Fibroblast of mammary gland (primary cell): ENCODE measurements around the gene STAB2.

Source experiments
- DNase-seq: peaks from one replicate; pipeline ENCODE4 v3.0.0-alpha.2; 2010; ENCODE audit warnings: low read depth
- H3K4me3 ChIP-seq: 2 replicates; pipeline ENCODE4 v1.5.1; 2011; ENCODE audit warnings: low read depth, mild to moderate bottlenecking, low read length, moderate library complexity; ENCODE audit not compliant: control insufficient read depth
- CTCF ChIP-seq: conservative IDR thresholded peaks from 2 replicates; pipeline ENCODE4 v1.5.1; 2011; ENCODE audit warnings: low read depth, low read length, inconsistent platforms; ENCODE audit not compliant: control insufficient read depth, insufficient read depth

Gene STAB2

GRCh38 chr12:103679421-103680170, 92.5 kb downstream of the STAB2 start:
- no peak overlapping the region for H3K4me3 ChIP-seq
- DNase-seq, result no peak
- TF ChIP-seq CTCF, result no peak

- no peak for TF ChIP-seq CTCF
- DNase-seq, result peak; percentile 19
- H3K4me3 ChIP-seq, result no peak overlapping the region
These were observed 93.6 kb downstream of the STAB2 start for GRCh38 chr12:103680591-103681141.

GRCh38 chr12:103686026-103686425, 99.0 kb downstream of the STAB2 start:
- no peak overlapping the region for H3K4me3 ChIP-seq
- no peak for TF ChIP-seq CTCF
- DNase-seq, result no peak

GRCh38 chr12:103687253-103687652, 100.2 kb downstream of the STAB2 start:
- no peak overlapping the region for H3K4me3 ChIP-seq
- TF ChIP-seq CTCF, result no peak
- no peak for DNase-seq

GRCh38 chr12:103688376-103689063, 101.4 kb downstream of the STAB2 start:
- no peak for DNase-seq
- no peak for TF ChIP-seq CTCF
- no peak overlapping the region for H3K4me3 ChIP-seq

GRCh38 chr12:103690426-103690825, 103.4 kb downstream of the STAB2 start:
- no peak overlapping the region for H3K4me3 ChIP-seq
- TF ChIP-seq CTCF, result no peak
- DNase-seq, result no peak
